Fibroblast of the aortic adventitia (primary cell): Measurements from ENCODE around the gene EYS. TPM values are rescaled to one million over a fixed set of nuclear protein-coding genes. Genes with fewer than 3 reads are reported as not detected.

Source experiments
- DNase-seq: peaks from one replicate; pipeline ENCODE4 v3.0.0-alpha.2; 2010; ENCODE audit warnings: low read depth
- H3K4me3 ChIP-seq: 2 replicates; pipeline ENCODE4 v1.5.1; 2011; ENCODE audit warnings: low read depth, mild to moderate bottlenecking, control low read depth, low read length, moderate library complexity
- CTCF ChIP-seq: IDR thresholded peaks from 2 replicates; pipeline ENCODE4 v1.5.1; 2011; ENCODE audit warnings: mild to moderate bottlenecking, low read length, control low read depth, inconsistent platforms; ENCODE audit not compliant: insufficient read depth
- total RNA-seq: library from RNA; depleted of rRNA; stranded (reverse); fragments of >200 nt; gene quantifications from 2 replicates; pipeline ENCODE4 v1.2.3, GENCODE V29; 2012; ENCODE audit warnings: low replicate concordance

Gene EYS
- total RNA-seq, 1 donor: 0.09 TPM

DNA sequence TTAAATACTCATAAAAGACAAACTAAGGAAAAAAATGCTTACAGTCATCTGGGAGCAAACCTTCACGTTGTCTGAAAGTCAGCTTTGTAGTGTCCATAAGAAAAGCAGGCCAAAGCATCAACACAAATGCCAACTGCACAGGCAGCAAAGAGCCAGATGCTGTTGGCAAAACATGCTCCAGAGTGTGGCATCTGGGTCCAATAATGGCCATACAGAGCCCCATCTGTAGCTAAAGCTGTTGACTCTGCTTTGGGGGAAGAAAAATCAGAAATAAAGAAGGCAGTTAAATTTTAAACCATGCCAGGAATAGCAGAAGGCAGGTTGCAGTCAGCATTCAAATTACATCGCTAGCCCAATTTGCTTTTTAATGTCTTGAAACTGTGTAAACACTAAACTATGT is 776.3 kb downstream of the EYS start:
- DNase-seq: no peak
- no peak for TF ChIP-seq CTCF
- no peak overlapping the region for H3K4me3 ChIP-seq

DNA sequence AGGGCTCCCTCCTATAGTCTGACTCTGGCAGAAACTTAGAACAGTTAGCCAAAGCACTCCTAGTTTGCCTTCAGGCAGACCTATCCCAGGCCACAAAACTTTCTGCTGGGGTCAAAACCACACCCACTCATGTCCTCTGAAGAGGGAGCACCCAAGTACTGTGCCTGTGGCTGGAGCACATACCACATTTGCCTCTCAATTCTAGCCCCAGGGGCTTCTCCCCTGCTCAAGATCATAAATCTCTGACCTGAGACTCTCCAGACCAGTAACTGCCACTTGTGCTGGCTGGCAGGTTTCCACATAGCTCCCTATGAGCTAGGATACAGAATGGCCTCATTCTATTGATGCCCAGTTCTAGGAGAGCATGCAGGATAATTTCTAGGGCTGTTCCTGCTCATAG is 781.0 kb downstream of the EYS start:
- TF ChIP-seq CTCF: no peak
- no peak overlapping the region for H3K4me3 ChIP-seq
- DNase-seq: no peak

GRCh38 chr6:64920257-64920656 is 786.8 kb downstream of the EYS start:
- no peak for DNase-seq
- no peak for TF ChIP-seq CTCF
- no peak overlapping the region for H3K4me3 ChIP-seq

DNA sequence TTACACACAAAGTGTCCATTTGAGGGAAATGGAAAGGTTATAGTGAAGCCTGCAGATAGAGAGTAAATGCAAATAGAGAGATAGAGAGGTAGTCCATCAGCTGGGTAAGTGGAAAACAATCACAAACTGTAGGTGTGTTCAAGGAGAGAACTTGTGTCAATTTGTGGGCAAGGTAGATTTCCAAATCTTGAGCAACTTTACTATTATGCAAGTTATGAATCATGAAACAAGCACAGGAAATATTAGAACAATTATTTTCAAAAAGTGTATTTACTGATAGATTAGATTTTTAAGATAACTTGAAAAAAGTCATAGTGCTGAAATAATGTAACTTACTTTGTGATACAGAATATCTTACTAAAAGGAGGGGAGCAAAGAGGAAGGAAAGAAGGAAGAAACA is 792.9 kb downstream of the EYS start:
- no peak overlapping the region for H3K4me3 ChIP-seq

GRCh38 chr6:64912966-64913365 is 794.1 kb downstream of the EYS start:
- DNase-seq: no peak
- H3K4me3 ChIP-seq: no peak overlapping the region
- TF ChIP-seq CTCF: no peak

More for the DNA sequence above, 792.9 kb downstream of the EYS start:
- no peak for TF ChIP-seq CTCF
- DNase-seq: no peak

- DNase-seq: no peak
- TF ChIP-seq CTCF: no peak
- H3K4me3 ChIP-seq: no peak overlapping the region
These were observed 798.9 kb downstream of the EYS start for GRCh38 chr6:64908104-64908503.

DNA sequence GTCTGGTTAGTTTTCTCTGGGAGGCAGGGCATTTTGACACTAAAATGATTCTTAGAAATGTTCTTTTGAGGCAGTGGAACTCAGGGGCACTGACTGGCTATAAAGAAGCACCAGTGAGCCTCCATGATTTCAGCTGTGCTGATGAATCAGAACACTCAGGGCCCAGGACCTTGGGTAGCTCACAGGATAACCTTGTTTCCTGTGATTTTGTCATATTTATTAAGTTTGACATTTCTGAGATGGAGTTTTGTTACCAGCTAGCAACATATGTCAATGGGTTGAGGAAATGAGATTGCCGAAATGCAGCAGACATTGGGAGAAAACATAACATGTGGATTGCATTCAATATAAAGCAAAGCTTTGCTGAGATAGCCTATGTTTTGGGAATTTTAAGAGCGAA is 802.4 kb downstream of the EYS start:
- DNase-seq: no peak
- TF ChIP-seq CTCF: no peak
- H3K4me3 ChIP-seq: no peak overlapping the region
